DMS53 treated with DMSO at 0.1 percent for 48 hours (cell line): Measurements from ENCODE around the gene TMEM203.

Experiments used
- DNase-seq: peaks from one replicate; lab custom pipeline; 2025; ENCODE audit not compliant: unreplicated experiment; lab: John Stamatoyannopoulos, UW

TMEM203 gene

GRCh38 chr9:137198051-137198901 lies 7.2 kb downstream of the TMEM203 start:
- peak; percentile 50 for DNase-seq

- peak; percentile 98 for DNase-seq
Measured at GRCh38 chr9:137195525-137196220, 9.8 kb downstream of the TMEM203 start.

- peak; percentile 59 for DNase-seq
Measured at GRCh38 chr9:137194909-137195308, 10.5 kb downstream of the TMEM203 start.

DNA sequence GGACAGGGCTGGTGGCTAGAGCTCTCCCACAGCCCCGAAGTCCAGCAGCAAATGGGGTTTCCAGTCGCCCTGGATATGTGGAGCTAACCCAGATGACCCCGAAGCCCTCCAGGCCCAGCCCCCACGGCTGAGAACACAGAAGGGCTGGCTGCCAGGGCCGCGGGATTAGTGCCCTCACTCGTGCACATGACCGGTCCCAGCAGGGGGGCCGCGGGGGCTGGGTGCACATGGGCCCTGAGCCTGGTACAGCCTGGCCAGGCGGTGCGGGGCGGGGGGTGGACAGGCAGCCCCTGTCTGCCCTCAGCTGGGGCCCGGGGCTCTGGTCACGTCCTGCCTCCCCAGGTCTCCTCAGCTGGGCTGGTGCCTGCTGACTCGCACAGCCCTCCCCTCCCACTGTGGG lies 11.1 kb downstream of the TMEM203 start:
- DNase-seq = no peak

- DNase-seq = no peak
Measured at GRCh38 chr9:137193771-137194170, 11.7 kb downstream of the TMEM203 start.

GRCh38 chr9:137192859-137193258 lies 12.6 kb downstream of the TMEM203 start:
- DNase-seq = no peak

DNA sequence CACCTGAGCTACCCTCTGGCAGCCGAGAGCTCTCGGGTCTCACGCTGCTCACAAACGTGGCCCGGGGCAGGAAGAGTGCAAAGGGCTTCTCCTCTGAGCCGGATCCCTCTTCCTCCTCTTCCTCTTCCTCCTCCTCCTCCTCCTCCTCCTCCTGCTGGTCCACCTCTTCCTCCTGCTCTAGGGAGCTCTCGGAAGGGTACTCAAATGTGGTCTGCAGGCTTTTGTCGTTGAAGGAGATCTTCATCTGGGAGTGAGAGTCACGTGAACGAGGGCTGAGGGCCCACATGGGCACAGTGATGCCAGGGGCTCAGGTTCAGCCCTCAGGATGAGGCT lies 13.0 kb downstream of the TMEM203 start:
- DNase-seq = no peak

GRCh38 chr9:137191691-137192447 lies 13.6 kb downstream of the TMEM203 start:
- DNase-seq = no peak

DNA sequence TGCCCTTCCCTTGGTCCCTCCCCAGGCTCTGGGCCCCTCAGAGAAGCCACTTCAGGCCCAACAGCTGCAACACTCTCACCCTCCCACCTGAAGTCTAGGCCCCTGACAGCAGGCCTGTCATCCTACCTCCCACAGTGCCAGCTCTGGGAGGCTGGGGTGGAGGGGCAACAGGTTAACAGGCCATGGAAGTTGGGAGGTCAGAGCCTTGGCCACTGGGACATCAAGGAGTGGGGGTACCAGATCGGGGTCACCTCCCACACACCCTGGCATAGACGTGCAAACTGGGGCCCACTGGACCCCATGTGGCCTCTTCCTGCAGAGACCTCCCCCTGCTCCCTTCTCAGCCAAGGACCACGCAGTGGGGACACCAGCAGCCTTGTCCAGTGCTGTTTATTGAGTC lies 14.2 kb downstream of the TMEM203 start:
- no peak for DNase-seq

- DNase-seq = peak; percentile 33
Measured at GRCh38 chr9:137190315-137190856, 15.1 kb downstream of the TMEM203 start.

- no peak for DNase-seq
Measured at GRCh38 chr9:137189297-137190295, 15.9 kb downstream of the TMEM203 start.

- peak; percentile 88 for DNase-seq
Measured at GRCh38 chr9:137188490-137189296, 16.8 kb downstream of the TMEM203 start, which contains the start of the genes ANAPC2 and SSNA1. TSS of gene ANAPC2 (minus strand) at chr9:137188560. CDS start at chr9:137188532, 28 bp downstream. TSS of gene SSNA1 (plus strand) at chr9:137188676. CDS start at chr9:137188727, 51 bp downstream.

- DNase-seq = no peak
Measured at GRCh38 chr9:137188086-137188489, 17.4 kb downstream of the TMEM203 start.

GRCh38 chr9:137187386-137187785 lies 18.1 kb downstream of the TMEM203 start:
- DNase-seq = no peak

DNA sequence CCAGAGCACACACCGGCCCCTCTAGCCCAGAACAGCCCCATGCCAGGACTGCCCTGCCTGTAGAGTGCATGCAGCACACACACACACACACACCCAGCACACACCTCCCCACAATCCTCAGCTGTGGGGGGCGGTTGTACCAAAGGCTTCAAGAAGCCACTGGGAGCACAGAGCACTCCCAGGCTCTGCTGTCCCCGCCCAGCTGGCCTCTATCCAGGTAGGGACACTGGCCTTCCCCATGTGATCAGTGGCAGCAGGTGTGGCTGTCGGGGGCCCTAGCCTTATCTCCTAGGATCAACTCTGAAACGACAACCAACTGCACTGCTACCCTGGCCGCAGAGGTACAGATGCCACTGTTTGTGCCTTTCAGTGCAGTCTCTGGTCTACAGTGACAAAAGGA lies 19.1 kb downstream of the TMEM203 start:
- no peak for DNase-seq

GRCh38 chr9:137185921-137186320 lies 19.5 kb downstream of the TMEM203 start:
- no peak for DNase-seq

DNA sequence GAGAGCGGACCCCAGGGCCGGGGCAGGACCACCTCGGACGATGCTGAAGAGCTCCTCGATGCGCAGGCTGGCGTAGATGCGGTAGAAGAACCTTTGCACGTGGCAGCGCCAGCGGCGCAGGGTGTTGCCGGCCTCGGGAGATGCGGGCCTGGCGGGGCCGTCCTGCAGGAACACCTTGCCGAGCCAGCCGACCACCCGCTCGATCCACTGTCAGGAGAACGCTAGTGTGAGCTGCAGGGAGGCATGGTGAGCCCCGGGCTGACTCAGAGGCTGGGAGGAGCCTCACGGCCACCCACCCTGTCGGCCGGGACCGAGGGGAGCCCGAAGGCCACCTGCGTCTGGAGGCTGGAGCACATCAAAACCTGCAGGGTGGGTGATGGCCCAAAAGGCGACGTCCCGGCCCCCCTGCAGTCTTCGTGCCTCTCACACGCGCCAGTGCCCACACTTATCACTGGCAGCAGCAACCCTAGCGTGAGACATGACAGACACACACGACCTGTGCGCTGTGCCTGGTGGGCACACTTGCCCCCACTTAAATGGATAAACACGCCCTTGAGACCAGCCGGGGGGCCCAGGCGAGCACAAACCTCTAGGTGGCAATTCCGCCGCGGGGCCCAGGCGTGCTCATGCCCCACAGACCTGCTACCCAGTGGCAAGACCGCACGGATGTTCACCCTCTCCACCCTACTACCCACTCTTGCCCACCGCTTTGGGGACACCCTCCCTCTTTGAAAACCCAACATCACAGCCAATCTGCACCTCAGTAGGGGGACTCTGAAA lies 20.4 kb downstream of the TMEM203 start:
- DNase-seq = no peak

DNA sequence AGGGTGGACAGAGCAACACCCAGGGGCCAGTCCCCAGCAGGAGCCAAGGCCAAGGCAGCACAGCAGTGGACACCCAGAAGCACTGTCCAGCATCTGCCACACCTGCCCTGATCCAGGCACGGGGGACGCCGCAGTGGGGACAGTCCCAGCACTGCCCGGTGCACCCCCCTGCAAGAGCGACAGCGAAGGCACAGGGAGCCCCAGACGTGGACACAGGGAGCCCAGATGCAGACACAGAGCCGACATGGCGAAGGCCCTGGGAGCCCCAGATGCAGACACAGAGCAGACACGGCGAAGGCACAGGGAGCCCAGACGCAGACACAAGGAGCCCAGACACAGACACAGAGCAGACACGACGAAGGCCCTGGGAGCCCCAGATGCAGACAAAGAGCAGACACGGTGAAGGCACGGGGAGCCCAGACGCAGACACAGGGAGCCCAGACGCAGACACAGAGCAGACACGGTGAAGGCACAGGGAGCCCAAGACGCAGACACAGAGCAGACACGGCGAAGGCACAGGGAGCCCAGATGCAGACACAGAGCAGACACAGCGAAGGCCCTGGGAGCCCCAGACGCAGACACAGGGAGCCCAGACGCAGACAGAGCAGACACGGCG lies 21.4 kb downstream of the TMEM203 start:
- DNase-seq = no peak
